HG03469 (cell line): ENCODE results near the gene TTLL11.
"Not testable (repeated sequence)": the region's sequence is repeated elsewhere in the genome, so short reads cannot be mapped to it uniquely, and the experiment has no call there.

Source experiments
- ATAC-seq: cut with Tn5 transposase; IDR thresholded peaks from one replicate; pipeline ENCODE4 v1.9.1; 2021; ENCODE audit warnings: mild to moderate bottlenecking, moderate library complexity, moderate number of reproducible peaks; ENCODE audit not compliant: unreplicated experiment

Gene TTLL11

DNA sequence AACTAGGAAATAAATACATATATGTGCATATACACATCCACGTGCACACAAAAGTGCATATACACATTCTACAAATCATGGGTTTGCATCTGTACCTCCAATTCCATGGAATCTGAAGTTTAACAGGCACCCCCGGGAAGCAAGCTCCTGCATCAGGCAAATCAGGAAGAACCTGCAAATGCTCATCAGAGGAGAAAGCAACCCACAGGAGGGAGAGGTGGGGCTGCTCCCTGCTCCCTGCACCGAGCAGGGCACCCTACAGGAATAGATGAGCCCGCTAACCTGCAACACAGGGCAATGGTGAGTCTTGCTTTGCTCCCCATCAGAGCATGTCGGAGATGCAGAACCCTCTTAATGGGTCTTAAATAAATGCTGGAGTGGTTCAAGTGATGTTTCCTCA is 290.4 kb downstream of the TTLL11 start:
- no peak for ATAC-seq

GRCh38 chr9:121801579-121801978 is 291.5 kb downstream of the TTLL11 start:
- no peak for ATAC-seq

DNA sequence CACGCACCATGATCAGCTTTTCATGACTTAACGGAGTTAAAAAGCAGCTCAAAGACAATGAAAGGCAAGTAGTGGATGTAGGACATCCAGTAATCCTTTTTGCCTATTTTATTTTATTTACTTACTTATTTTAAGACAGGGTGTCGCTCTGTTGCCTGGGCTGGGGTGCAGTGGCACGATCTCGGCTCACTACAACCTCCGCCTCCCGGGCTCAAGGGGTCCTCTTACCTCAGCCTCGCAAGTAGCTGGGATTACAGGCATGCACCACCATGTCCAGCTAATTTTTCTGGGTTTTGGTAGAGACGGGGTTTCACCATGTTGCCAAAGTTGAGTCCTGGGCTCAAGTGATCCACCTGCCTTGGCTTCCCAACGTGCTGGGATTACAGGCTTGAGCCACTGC is 292.7 kb downstream of the TTLL11 start:
- ATAC-seq = no peak

DNA sequence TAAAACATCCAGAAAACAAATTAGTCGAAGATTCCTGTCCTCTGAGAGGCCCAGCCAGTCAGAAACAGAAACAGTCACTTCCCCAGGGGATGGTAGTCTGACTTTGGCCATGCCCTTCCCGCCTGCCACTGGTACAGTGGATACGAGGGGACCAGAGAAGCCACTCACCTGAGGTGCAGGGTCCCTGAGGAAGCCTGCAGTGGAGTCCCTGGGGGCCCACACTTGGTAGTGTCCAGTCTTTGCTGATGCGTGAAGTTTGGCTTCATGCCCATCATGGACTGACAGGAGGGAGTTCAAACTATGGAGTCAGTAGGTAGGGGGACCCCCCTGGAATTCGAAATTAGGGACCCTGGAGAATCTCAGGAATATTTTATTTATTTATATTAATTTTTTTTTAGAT is 294.2 kb downstream of the TTLL11 start:
- ATAC-seq = no peak

GRCh38 chr9:121797081-121797480 is 296.0 kb downstream of the TTLL11 start:
- no peak for ATAC-seq

GRCh38 chr9:121794334-121794733 is 298.8 kb downstream of the TTLL11 start:
- ATAC-seq = not testable (repeated sequence)

GRCh38 chr9:121792476-121792875 is 300.6 kb downstream of the TTLL11 start:
- not testable (repeated sequence) for ATAC-seq

DNA sequence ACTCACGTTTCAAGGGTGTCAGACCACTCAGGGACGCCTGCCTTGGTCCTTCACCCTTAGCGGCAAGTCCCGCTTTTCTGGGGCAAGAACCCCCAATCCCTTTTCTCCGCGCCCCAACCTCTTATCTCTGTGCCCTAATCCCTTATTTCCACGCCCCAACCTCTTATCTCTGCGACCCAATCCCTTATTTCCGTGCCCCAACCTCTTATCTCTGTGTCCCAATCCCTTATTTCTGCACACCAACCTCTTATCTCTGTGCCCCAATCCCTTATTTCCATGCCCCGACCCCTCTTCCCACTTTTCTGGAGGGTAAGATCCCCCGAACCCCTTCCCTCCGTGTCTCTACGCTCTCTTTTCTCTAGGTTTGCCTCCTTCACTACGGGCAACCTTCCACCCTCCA is 302.3 kb downstream of the TTLL11 start:
- ATAC-seq = no peak

DNA sequence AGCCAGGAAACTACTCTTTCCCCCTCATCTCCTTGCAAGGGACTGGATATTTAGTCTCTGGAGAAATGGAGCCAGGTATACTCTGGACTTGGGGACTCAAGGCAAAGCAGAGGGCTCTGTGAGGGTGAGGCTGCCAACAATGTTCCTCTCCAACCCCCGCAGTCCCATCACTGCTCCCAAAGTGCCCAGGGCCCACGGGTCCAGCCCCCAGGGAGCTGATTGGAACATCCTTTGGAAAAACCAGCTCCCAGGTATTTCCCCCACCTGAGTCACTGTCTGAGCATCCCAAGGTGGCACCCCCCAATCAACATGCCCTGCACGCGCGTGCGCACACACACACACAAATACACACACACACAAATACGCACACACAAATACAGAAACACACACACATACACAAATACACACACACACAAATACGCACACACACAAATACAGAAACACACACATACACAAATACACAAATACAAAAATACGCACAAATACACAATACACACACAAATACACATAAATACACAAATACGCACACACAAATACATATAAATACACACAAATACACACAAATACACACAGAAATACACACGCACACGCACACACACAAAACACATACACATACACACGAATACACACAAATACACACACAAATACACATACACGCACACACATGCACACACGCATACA is 304.3 kb downstream of the TTLL11 start:
- ATAC-seq = no peak

DNA sequence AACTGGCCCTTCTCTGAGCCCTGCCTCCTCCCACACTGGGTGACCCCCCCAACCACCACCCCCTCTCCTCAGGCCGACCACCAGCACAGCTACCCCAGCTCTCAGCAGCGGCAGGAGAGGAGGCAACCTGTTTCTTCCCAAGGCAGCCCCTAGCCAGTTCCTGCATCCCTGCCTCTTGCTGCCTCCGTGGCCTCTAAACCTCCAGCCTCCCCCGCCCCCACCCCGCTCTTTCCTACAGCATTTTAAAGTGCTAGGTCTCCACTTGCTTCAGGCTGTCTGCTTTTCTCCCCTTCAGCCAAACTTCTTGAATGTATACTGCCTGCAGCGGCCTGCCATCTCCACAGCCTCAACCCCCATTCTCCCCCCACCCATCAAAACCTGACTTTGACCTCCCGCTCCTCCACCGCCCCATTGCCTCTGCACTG is 306.1 kb downstream of the TTLL11 start:
- no peak for ATAC-seq

GRCh38 chr9:121786543-121786948 is 306.6 kb downstream of the TTLL11 start:
- ATAC-seq = no peak

DNA sequence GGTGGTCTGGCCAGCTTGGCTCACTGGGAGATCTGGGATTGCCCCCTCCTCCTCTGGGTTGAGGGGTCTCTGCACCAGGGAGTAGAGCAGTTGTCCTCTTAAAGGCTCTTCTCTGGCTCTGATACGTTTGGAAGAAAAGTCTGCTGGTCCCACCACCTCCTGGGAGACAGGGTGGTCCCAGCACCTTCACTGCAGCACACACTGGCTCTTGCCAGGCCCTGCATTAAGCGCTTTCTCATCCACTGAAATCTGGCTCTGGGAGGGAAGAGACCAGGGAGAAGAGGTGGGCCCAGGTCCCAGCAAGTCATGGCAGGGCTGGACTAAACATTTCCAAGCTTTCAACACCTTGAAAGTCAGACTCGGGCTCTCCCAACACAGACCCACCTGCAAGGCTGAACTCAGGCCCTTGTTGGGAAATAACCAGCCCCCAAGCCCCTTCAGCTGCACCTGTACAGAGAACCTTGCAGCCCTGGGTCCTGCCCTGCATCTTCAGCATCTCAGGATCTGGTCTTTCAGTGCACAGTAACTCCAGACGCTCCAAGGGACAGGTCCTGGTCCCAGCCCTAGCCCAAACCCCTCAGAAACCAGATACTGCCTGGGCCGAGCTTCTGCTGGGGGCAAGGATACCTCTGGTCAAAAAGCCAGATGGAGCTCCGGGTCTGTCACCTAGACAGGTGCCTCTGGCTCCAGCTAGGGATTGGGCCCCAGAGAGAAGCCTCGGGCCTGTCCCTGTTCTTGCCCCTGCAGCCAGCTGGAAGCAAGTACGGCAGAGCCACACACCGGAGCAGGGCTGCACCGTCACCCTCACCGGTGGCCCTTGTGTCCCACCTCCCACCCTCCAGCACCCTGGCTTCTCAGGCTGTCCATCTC is 307.2 kb downstream of the TTLL11 start:
- ATAC-seq = no peak

DNA sequence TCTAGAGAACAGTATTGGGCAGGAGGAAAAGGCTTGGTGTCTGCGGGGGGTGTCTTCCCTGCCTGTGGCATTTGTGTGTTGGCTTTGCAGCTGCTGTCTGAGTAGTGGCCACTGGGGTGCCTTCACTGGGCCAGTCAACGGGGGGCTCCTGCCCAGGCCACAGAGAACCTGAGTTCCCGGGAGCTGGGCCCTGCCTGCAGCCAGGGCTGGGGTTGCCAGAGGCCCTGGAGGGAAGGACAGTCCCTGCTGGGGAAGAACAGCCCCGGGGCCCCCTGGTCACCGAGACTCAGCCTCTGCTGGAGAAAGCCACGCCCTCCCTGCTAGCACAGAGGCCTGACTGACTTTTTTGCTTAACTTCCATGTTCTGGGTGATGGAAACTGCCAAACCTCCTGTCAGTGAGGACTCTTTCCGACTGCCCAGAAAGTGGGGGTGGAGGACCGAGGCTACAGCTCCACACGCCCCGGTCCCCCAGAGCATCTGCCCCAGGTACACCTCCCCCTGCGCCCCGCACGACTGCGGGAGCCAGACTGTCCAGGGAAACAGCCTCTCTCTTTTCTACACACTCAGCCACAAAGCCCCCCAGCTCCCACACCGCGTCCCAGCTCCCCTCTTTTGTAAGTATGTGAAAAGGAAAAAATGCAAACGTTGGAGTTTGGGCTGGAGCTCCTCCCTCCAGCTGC is 308.2 kb downstream of the TTLL11 start:
- ATAC-seq = no peak

DNA sequence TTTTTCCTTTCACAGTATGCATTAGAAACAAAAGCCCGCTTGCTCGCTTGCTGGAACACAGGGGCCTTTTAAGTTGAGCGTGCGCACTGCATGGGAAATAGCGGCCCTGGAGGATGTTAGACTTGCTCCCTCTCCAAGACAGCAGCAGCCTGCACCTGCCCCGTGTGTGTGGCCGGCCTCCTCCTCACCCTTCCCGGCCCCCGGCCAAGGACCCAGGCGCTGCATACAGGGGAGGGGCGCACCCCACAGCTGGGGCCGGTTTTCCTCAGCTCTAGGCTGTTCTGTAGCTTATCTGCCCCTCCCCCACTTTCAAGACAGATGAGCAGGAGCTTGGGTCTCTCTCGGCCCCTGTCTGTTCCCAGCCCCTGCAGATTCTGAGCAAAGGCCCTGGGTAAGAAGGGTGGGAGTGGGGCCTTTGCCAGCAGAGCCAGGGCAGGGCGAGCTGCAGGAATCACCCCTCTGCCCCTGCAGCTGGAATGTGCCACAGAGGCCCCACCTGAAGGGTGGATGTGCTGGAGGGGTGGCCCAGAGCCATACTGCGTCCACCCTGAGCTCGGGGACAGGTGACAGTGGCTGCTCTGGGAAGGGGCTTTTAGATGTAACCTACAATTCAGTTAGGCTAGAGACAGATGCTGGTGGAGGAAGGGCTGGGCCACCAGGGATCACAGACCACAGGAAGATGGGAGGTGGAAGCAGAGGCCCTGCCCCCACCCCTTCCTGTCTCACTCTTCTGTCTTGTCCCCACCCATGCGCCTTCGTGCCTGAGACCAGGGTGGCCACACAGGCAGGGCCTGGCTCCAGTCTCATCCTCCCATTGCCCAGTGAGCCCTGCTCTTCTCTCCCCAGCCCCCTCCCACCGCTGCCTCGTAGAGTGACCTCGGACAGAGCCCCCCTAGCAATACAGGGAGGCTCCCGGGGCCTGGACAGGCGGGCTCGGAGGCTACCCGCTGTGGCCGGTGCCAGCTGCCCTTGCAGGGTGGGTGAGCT is 309.3 kb downstream of the TTLL11 start:
- ATAC-seq = no peak

- ATAC-seq = no peak
Measured at GRCh38 chr9:121783111-121783510, 310.0 kb downstream of the TTLL11 start.

DNA sequence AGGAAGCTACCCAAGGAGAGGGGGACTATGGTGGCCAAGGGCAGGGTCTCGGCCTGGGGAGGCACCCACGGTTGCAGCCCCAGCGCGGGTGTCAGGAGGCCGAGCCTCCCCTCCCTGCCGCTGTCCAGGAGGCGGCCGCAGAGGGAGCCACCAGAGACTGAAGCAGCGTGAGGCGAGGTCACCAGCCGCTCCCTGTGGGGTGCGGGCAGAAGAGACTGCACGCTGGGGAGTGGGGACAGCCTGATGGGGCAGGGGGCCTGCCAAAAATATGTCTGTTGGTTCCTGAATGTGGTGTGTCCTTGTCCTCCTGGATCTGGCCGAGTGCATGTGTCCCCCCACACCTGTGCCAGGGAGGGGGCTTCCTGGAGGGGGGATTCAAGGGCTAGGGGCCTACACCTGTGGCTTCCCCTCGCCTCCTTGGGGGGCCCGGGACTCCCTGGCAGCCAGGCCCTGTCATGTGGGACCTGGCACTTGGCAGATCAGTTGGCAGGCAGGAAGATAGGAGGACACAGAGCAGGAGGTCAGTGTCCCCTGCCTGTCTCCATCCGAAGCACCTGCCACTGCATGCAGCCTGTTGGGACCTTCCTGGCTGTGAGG is 310.5 kb downstream of the TTLL11 start:
- ATAC-seq = no peak

GRCh38 chr9:121781701-121782464 is 311.2 kb downstream of the TTLL11 start:
- ATAC-seq = no peak

DNA sequence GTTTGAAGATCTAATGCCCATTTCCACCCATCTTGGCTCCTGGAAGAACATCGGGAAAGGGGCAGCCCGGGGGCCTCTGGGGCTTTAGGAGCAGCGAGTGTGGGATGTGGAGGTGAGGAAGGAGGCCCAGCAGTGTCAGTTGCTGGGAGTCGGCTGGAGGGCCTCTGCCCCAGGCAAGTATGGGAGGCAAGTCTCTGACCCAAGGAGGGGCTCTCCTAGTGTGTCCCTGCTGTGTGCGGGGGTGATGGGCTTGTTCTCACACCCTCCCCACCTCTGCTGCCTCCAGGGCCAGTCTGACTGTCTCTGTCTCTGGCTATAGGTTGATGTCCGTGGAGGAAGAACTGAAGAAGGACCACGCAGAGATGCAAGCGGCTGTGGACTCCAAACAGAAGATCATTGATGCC is 312.0 kb downstream of the TTLL11 start:
- no peak for ATAC-seq
